Measurements from ENCODE around the gene CDH7.

DNA sequence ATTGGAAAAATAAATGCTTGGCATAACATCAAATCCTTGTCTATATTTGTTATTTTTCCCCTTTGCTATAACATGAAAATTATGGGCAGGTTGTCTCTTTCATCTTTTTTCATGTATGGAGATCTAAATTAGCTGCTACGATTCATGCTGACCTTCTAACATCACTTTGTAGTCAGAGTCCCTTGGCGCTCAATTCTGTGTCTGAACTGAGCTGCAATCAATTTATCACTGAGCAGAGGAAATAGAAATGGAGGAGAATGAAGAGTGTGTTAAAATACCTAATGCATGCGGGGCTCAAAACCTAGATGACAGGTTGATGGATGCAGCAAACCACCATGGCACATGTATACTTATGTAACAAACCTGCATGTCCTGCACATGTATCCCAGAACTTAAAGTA is 168.9 kb downstream of the CDH7 start:
- no peak for TF ChIP-seq POLR2A (IDR thresholded peaks at IDR 0.05)
- TF ChIP-seq, protein P1, sequence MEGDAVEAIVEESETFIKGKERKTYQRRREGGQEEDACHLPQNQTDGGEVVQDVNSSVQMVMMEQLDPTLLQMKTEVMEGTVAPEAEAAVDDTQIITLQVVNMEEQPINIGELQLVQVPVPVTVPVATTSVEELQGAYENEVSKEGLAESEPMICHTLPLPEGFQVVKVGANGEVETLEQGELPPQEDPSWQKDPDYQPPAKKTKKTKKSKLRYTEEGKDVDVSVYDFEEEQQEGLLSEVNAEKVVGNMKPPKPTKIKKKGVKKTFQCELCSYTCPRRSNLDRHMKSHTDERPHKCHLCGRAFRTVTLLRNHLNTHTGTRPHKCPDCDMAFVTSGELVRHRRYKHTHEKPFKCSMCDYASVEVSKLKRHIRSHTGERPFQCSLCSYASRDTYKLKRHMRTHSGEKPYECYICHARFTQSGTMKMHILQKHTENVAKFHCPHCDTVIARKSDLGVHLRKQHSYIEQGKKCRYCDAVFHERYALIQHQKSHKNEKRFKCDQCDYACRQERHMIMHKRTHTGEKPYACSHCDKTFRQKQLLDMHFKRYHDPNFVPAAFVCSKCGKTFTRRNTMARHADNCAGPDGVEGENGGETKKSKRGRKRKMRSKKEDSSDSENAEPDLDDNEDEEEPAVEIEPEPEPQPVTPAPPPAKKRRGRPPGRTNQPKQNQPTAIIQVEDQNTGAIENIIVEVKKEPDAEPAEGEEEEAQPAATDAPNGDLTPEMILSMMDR (IDR thresholded peaks at IDR 0.05), result no peak

Measured in Peyer's patch (tissue), 4 donors.